ENCODE measurements around the gene KIF22.
"Not testable (repeated sequence)": the region's sequence is repeated elsewhere in the genome, so short reads cannot be mapped to it uniquely, and the experiment has no call there.

The KIF22 gene

DNA sequence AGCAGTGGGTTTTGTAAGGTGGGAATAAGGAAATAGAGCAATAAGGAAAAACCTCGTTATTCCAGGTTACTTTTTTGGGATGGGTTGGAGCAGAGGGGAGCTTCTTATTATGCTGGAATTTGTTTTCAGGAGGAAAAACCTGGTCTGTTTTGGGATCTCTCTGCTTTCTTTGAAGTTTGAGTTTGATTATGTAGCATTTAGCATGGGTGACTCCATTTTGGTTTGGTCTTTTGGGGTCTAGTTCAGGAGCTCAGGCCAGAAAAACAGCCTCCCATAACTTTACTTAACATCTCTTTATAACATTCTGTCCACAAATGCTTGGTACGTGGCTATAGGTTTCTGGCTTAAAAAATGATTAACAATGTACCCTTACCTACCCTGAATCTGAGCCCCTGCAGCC is 21.0 kb upstream of the KIF22 start:
- TF ChIP-seq, protein P1, sequence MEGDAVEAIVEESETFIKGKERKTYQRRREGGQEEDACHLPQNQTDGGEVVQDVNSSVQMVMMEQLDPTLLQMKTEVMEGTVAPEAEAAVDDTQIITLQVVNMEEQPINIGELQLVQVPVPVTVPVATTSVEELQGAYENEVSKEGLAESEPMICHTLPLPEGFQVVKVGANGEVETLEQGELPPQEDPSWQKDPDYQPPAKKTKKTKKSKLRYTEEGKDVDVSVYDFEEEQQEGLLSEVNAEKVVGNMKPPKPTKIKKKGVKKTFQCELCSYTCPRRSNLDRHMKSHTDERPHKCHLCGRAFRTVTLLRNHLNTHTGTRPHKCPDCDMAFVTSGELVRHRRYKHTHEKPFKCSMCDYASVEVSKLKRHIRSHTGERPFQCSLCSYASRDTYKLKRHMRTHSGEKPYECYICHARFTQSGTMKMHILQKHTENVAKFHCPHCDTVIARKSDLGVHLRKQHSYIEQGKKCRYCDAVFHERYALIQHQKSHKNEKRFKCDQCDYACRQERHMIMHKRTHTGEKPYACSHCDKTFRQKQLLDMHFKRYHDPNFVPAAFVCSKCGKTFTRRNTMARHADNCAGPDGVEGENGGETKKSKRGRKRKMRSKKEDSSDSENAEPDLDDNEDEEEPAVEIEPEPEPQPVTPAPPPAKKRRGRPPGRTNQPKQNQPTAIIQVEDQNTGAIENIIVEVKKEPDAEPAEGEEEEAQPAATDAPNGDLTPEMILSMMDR (IDR thresholded peaks at IDR 0.05; ENCODE audit: borderline replicate concordance, insufficient read depth, low read depth, low read length), result no peak

DNA sequence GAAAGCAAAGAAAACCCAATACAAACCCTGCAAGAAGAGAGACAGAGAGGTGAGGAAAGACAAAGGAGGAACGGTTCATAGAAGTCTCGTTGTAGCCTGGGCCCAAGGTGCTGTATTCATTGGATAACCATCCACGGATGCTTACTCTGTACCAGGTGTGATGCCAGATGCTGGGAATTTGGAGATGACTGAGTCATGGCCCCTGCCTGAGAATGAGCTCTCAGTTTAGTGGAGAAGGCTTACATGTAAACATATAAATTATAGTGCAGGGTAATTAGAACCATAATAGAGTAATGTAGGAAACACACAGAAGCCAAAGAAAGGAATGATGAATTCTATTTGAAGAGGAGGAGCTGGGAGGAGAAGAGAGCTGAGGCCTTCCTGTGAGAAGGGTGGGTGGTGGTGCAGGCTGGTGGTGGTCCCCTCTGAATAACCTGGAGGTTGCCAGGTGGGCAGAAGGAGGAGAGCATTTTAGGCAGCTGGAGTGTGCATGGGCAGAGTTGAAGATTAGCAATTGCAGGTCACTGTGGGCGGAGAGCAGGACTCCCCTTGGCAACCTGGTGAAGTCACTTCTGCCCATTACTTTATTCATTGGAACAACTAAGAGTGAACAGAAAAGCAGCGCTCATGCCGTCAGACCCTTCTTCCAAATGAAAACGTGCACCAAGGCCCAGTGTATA is 20.2 kb upstream of the KIF22 start:
- TF ChIP-seq, protein P1 (IDR thresholded peaks at IDR 0.05; ENCODE audit: borderline replicate concordance, insufficient read depth, low read depth, low read length), result no peak
- H3K4me3 ChIP-seq (ENCODE audit: low read depth, low read length), result no peak overlapping the region

More for the DNA sequence above, 21.0 kb upstream of the KIF22 start:
- no peak overlapping the region for H3K4me3 ChIP-seq (ENCODE audit: low read depth, low read length)

- H3K4me3 ChIP-seq (ENCODE audit: low read depth, low read length), result not testable (repeated sequence)
These were observed 18.2 kb upstream of the KIF22 start for GRCh38 chr16:29772330-29772729.

DNA sequence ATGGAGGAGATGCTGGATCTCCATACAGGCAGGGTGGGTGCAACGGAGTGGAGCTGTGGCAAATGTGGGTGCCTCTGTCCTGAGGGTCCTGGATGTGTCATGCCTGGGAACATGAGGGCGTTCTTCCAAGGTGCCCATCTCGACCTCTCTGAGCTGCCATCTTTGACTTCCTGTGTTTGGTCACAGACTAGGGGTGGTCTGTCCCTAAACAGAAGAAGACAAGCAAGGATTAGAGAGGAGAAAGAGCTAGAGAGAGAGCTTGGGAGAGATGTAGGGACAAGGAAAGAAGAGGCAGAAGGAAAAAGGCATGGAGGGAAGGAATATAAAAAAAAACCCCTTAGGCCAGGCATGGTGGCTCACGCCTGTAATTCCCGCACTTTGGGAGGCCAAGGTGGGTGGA is 15.8 kb upstream of the KIF22 start:
- TF ChIP-seq, protein P1 (IDR thresholded peaks at IDR 0.05; ENCODE audit: borderline replicate concordance, insufficient read depth, low read depth, low read length), result no peak
- no peak overlapping the region for H3K4me3 ChIP-seq (ENCODE audit: low read depth, low read length)

DNA sequence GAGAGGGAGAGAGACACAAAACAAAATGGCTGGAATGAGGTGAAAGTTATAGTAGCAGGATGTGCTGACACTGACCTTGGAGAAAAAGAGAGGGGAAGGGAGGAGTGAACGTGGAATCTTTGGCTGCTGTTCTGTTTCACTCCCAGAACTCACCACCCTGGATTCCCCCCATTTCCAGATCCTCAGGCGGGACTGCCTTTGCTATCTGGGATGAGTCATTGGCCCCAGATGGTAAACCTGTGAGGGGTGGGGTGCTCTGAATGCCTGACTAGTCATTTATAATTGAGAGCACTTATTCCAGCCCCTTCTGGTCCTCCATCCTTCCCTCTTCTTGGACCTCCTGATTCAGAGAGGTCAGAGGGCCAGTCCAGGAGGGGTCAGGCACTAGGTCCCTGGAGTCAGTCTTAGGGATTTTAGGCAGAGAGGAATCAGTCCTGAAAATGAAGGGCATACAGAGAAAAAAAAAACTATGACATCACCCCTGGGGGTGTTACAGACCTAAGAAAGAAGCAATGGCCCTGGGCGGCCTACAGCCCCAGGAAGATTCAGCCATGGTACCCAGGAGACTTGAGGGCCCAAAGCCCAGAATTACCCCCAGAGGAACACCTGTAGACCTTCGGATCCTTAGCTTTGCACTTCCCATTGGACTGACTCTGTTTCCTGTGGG is 14.7 kb upstream of the KIF22 start:
- no peak overlapping the region for H3K4me3 ChIP-seq (ENCODE audit: low read depth, low read length)
- TF ChIP-seq, protein P1 (IDR thresholded peaks at IDR 0.05; ENCODE audit: borderline replicate concordance, insufficient read depth, low read depth, low read length), result no peak

DNA sequence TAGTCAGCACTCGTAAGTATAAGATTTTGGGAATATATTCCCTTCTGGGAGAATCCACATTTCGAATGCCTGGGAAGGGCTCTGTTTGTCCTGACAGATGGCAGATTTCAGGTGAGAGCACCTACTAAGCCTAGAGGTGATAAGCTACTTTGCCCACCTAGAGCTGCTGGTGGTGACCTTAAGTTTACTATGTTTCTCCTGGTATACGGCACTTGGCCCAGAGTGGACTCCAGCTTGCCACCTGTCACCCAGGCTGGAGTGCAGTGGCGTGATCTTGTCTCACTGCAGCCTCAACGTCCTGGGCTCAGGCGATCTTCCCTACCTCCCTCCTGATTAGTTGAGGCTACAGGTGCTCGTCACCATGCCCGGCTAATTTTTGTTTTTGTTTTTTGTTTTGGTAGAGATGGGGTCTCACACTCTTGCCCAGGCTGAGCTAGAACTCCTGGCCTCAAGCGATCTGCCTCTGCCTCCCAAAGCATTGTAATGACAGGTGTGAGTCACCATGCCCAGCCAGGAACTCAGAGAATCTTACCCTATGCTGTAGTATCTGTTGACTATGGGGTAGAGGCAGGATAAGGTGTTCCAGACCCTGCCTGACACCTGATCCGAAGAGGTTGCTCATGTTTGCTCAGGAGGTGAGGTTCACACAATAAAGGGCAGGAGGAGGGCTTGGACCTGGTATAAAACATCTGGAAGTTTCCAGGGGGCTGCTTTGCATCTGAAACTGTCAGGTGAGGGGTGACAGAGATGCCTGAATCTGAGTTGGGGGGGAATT is 12.8 kb upstream of the KIF22 start, which contains the start of gene ZG16:
ZG16 (plus strand) TSS at position 681 of the 775 bp plus-strand sequence. CDS start 1,011 bp downstream, outside the sequence.
- TF ChIP-seq, protein P1 (IDR thresholded peaks at IDR 0.05; ENCODE audit: borderline replicate concordance, insufficient read depth, low read depth, low read length), result no peak

DNA sequence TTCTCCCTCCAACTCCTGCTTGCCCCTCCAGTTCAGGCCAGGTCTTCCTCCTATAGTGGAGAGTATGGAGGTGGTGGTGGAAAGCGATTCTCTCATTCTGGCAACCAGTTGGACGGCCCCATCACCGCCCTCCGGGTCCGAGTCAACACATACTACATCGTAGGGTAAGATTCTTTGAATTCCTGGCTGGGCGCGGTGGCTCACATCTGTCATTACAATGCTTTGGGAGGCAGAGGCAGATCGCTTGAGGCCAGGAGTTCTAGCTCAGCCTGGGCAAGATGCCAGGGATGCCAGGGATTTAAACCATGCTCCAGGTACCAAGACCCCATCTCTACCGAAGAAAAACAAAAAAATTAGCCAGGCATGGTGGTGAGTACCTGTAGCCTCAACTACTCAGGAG is 11.1 kb upstream of the KIF22 start:
- TF ChIP-seq, protein P1 (IDR thresholded peaks at IDR 0.05; ENCODE audit: borderline replicate concordance, insufficient read depth, low read depth, low read length), result no peak
- no peak overlapping the region for H3K4me3 ChIP-seq (ENCODE audit: low read depth, low read length)

More for the DNA sequence above, 12.8 kb upstream of the KIF22 start, which contains the start of gene ZG16:
- H3K4me3 ChIP-seq (ENCODE audit: low read depth, low read length), result no peak within 1 kb of the TSS

GRCh38 chr16:29783094-29783953 is 7.2 kb upstream of the KIF22 start:
- not testable (repeated sequence) for H3K4me3 ChIP-seq (ENCODE audit: low read depth, low read length)
